HepG2 (cell line): ENCODE measurements around the gene CSNK2A1. TPM values are rescaled to one million over a fixed set of nuclear protein-coding genes. Genes with fewer than 3 reads are reported as not detected.
A peak's percentile ranks its signal among the peaks of the same experiment; 100 is the strongest.

Experiments
- ARID3A ChIP-seq: IDR thresholded peaks from 2 replicates; pipeline ENCODE4 v1.6.1; 2012; ENCODE audit warnings: low read depth, low read length, improper control_type of control experiment
- HOXA5 ChIP-seq: sonication (generic); formaldehyde crosslinking; IDR thresholded peaks from 2 replicates; pipeline ENCODE4 v1.4.0; 2020; ENCODE audit warnings: missing genetic modification reagents
- KDM2A ChIP-seq: sonication (generic); formaldehyde crosslinking; IDR thresholded peaks from 2 replicates; pipeline ENCODE4 v1.4.0; 2020; ENCODE audit warnings: low read depth, missing genetic modification reagents, borderline replicate concordance
- MIXL1 ChIP-seq: IDR thresholded peaks from 2 replicates; pipeline ENCODE4 v1.6.1; 2016
- MZF1 ChIP-seq: sonication (generic); formaldehyde crosslinking; IDR thresholded peaks from 2 replicates; pipeline ENCODE4 v1.8.1; 2023; ENCODE audit warnings: mild to moderate bottlenecking, missing genetic modification reagents, borderline replicate concordance
- PRMT3 ChIP-seq: sonication (generic); formaldehyde crosslinking; IDR thresholded peaks from 2 replicates; pipeline ENCODE4 v1.8.1; 2022; ENCODE audit warnings: low read depth, mild to moderate bottlenecking, moderate library complexity, missing genetic modification reagents, borderline replicate concordance
- RXRA ChIP-seq: sonication (generic); formaldehyde crosslinking; IDR thresholded peaks from 2 replicates; pipeline ENCODE4 v1.5.1; 2020; ENCODE audit warnings: missing genetic modification reagents
- SOX6 ChIP-seq, 2 experiments: fragments of 450-650 bp in 1 of 2; sonication (generic) in 1 of 2; formaldehyde crosslinking in 1 of 2; IDR thresholded peaks; 2 replicates each; pipeline versions ENCODE4 v1.4.0 to v1.6.1; 2017 to 2020; ENCODE audit warnings: antibody characterized with exemption in 1 of 2, mild to moderate bottlenecking in 1 of 2, missing genetic modification reagents in 1 of 2
- TMF1 ChIP-seq: sonication (generic); formaldehyde crosslinking; IDR thresholded peaks from 2 replicates; pipeline ENCODE4 v1.8.1; 2022; ENCODE audit warnings: low read depth, missing genetic modification reagents
- TRIM22 ChIP-seq: fragments of 450-650 bp; IDR thresholded peaks from 2 replicates; pipeline ENCODE4 v1.6.1; 2017
- ZBTB25 ChIP-seq: IDR thresholded peaks from 2 replicates; pipeline ENCODE4 v1.6.1; 2018; ENCODE audit warnings: missing genetic modification reagents
- ZNF207 ChIP-seq: fragments of 450-650 bp; IDR thresholded peaks from 2 replicates; pipeline ENCODE4 v1.6.1; 2016; ENCODE audit warnings: antibody characterized with exemption, borderline replicate concordance
- ZNF33A ChIP-seq: sonication (generic); formaldehyde crosslinking; IDR thresholded peaks from 2 replicates; pipeline ENCODE4 v1.5.1; 2020; ENCODE audit warnings: missing genetic modification reagents, mild to moderate bottlenecking, moderate library complexity, borderline replicate concordance
- ZNF564 ChIP-seq: sonication (generic); formaldehyde crosslinking; IDR thresholded peaks from 2 replicates; pipeline ENCODE4 v1.8.1; 2023; ENCODE audit warnings: mild to moderate bottlenecking, missing genetic modification reagents
- ZNF790 ChIP-seq: sonication (generic); formaldehyde crosslinking; IDR thresholded peaks from 2 replicates; pipeline ENCODE4 v1.8.0; 2022; ENCODE audit warnings: missing genetic modification reagents, mild to moderate bottlenecking, borderline replicate concordance
- ZNF850 ChIP-seq: sonication (generic); formaldehyde crosslinking; conservative IDR thresholded peaks from 2 replicates; pipeline ENCODE4 v1.9.0; 2021; ENCODE audit warnings: mild to moderate bottlenecking, missing genetic modification reagents
- ZNF879 ChIP-seq: sonication (generic); formaldehyde crosslinking; IDR thresholded peaks from 2 replicates; pipeline ENCODE4 v1.8.1; 2023; ENCODE audit warnings: missing genetic modification reagents
- ZSCAN30 ChIP-seq: sonication (generic); formaldehyde crosslinking; IDR thresholded peaks from 2 replicates; pipeline ENCODE4 v1.5.0; 2020; ENCODE audit warnings: mild to moderate bottlenecking, missing genetic modification reagents
- polyA plus RNA-seq, 8 experiments: library from polyadenylated mRNA; depleted of rRNA in 3 of 8; stranded (reverse) in 7 of 8; unstranded in 1 of 8; fragments of >200 nt; fragmentation: Illumina TruSeq in 4 of 8; extraction: Trizol in 4 of 8; gene quantifications; 2 replicates each; pipeline versions ENCODE4 v1.2.1 to v1.2.3, GENCODE V29; 2011 to 2016; ENCODE audit warnings: low read depth in 4 of 8, missing spikeins in 1 of 8, mixed read lengths in 1 of 8; ENCODE audit not compliant: insufficient read depth in 1 of 8
- total RNA-seq, 5 experiments: library from RNA; depleted of rRNA; stranded (reverse); fragments of >200 nt; fragmentation: Illumina TruSeq; extraction: Trizol; gene quantifications; 2 replicates each; pipeline ENCODE4 v1.2.3, GENCODE V29; 2016; ENCODE audit warnings: low read depth in 1 of 5
- TF ChIP-seq, protein P1 (sequence below): sonication (generic); formaldehyde crosslinking; conservative IDR thresholded peaks from 2 replicates; pipeline ENCODE4 v1.4.0; 2020; ENCODE audit warnings: missing genetic modification reagents
- TF ChIP-seq, protein P2 (sequence below): sonication (generic); formaldehyde crosslinking; IDR thresholded peaks from 2 replicates; pipeline ENCODE4 v1.5.0; 2020; ENCODE audit warnings: mild to moderate bottlenecking, missing genetic modification reagents
- TF ChIP-seq, protein P3 (sequence below): sonication (generic); formaldehyde crosslinking; IDR thresholded peaks from 2 replicates; pipeline ENCODE4 v1.5.0; 2020; ENCODE audit warnings: mild to moderate bottlenecking, low read depth, missing genetic modification reagents, borderline replicate concordance

The CSNK2A1 gene
- total and polyA plus RNA-seq, 2 of the 13 experiments (the other 11 are each of a cell fraction or from before 2014, with no cell fraction given), result 153 to 231 TPM

DNA sequence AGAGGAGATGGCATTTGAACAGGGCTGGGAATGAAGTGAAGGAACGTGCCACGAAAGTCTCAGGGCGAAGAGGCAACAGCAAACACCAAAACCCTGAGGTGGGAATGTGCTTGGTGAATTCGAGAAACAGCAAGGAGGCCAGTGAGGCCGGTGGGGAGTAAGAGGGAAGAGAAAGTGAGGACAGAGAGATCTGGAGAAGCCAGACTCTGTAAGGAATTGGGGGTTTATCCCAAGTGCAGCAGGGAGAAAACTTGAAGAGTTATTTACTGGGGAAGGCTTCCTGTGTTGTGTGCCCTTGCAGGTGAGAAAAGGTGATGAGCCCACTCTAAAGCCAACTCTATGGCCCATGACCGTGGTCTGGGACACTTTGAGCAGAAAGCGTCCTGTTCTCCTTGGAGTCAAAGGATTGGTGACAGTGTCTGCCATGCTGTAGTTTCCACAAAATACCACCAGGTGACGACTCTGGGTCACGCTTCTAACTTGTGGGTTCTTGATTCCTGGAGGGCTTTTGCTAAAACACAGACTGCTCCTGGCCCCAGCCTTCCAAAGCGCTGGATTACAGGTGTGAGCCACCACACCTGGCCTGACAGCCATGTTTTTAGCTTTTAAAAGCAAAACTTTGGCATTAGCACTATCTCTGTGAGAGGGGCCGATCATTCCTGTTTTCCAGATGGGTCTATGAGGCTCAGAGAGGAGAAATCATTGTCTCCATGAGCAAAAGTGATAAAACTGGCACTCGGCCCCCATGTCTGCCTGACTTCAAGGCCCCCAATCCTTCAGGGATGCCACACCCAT, 18.0 kb upstream of the CSNK2A1 start (continued):
- TF ChIP-seq, protein P1, sequence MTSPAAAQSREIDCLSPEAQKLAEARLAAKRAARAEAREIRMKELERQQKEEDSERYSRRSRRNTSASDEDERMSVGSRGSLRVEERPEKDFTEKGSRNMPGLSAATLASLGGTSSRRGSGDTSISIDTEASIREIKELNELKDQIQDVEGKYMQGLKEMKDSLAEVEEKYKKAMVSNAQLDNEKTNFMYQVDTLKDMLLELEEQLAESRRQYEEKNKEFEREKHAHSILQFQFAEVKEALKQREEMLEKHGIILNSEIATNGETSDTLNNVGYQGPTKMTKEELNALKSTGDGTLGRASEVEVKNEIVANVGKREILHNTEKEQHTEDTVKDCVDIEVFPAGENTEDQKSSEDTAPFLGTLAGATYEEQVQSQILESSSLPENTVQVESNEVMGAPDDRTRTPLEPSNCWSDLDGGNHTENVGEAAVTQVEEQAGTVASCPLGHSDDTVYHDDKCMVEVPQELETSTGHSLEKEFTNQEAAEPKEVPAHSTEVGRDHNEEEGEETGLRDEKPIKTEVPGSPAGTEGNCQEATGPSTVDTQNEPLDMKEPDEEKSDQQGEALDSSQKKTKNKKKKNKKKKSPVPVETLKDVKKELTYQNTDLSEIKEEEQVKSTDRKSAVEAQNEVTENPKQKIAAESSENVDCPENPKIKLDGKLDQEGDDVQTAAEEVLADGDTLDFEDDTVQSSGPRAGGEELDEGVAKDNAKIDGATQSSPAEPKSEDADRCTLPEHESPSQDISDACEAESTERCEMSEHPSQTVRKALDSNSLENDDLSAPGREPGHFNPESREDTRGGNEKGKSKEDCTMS (CRISPR knock-in tag), result peak; percentile 39; the same call in 1 of the 2 replicates
- TF ChIP-seq TRIM22 (no peak), ZBTB25 (CRISPR knock-in tag) (peak; percentile 64; the same call in 1 of the 2 replicates), MIXL1 (CRISPR knock-in tag) (peak; percentile 87), PRMT3 (CRISPR knock-in tag) (no peak), ZNF790 (no peak), ZNF850 (CRISPR knock-in tag) (no peak), TMF1 (no peak), ARID3A (no peak), HOXA5 (CRISPR knock-in tag) (no peak), SOX6 (IDR thresholded peaks at IDR 0.05) (no peak), SOX6 (CRISPR knock-in tag; IDR thresholded peaks at IDR 0.05) (peak; percentile 43; the same call in 1 of the 2 replicates), ZNF564 (no peak), RXRA (CRISPR knock-in tag) (peak; percentile 24; the same call in 1 of the 2 replicates), MZF1 (CRISPR knock-in tag) (no peak), ZNF879 (CRISPR knock-in tag) (no peak), ZSCAN30 (CRISPR knock-in tag) (no peak), ZNF207 (no peak), KDM2A (CRISPR knock-in tag) (peak; percentile 72), ZNF33A (CRISPR knock-in tag) (no peak)
- TF ChIP-seq, protein P2, sequence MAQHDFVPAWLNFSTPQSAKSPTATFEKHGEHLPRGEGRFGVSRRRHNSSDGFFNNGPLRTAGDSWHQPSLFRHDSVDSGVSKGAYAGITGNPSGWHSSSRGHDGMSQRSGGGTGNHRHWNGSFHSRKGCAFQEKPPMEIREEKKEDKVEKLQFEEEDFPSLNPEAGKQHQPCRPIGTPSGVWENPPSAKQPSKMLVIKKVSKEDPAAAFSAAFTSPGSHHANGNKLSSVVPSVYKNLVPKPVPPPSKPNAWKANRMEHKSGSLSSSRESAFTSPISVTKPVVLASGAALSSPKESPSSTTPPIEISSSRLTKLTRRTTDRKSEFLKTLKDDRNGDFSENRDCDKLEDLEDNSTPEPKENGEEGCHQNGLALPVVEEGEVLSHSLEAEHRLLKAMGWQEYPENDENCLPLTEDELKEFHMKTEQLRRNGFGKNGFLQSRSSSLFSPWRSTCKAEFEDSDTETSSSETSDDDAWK (CRISPR knock-in tag), result no peak
- TF ChIP-seq, protein P3, sequence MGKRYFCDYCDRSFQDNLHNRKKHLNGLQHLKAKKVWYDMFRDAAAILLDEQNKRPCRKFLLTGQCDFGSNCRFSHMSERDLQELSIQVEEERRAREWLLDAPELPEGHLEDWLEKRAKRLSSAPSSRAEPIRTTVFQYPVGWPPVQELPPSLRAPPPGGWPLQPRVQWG (CRISPR knock-in tag), result no peak
